Panc1 (cell line): ENCODE measurements around the gene TSC1.

ENCODE experiments used
- POLR2AphosphoS5 ChIP-seq: IDR thresholded peaks from 2 replicates; pipeline ENCODE4 v1.6.1; 2012; ENCODE audit warnings: mild to moderate bottlenecking, low read depth, low read length, moderate library complexity
- TF ChIP-seq, protein P1 (sequence below): fragments of 450-650 bp; IDR thresholded peaks from 2 replicates; pipeline ENCODE4 v1.5.1; 2017; ENCODE audit warnings: mild to moderate bottlenecking

DNA sequence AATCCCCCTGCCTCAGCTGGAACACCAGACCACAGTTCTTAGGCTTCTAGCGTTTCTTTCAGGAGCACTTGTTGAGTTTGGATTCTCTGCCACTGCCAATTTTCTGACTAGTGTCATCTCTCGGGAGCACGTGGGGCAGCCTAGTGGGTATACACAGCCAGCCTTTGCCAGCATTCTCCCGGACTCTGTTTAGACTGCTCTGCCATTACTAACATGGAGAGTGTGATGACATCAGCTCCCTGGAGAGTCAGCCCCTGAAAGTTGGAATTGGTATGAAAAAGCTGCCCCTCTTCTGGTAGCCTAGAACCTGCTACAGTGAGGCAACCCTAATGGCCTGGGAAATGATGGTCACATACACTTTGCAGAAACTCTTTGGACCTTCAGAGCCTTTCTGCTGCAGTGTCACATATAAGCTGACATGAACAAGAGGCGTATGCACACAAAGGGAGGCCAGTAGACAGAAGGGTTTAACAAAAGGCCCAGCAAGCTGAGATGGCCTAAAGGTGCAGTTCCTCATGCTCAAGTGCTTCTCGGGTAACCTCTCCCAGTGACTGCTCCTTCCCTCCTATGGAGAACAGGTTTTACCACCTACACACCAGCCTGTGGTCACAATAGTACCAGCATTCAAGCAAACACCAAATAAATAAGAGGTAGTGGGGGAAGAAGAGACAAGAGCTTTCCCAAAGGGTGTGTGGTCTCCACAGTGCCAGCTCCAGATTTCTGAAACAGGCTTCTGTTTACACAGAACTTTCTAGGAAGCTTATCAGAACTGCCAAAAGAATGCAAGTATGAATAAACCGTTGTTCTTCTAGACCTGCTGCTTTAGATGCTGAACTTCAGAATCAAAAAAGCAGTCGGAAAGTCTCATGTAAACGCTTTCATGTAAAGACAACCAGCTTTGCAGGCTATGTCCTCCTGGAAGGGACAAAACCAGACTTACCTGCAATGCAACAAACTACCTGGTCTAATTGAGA is 49.3 kb downstream of the TSC1 start:
- TF ChIP-seq, protein P1, sequence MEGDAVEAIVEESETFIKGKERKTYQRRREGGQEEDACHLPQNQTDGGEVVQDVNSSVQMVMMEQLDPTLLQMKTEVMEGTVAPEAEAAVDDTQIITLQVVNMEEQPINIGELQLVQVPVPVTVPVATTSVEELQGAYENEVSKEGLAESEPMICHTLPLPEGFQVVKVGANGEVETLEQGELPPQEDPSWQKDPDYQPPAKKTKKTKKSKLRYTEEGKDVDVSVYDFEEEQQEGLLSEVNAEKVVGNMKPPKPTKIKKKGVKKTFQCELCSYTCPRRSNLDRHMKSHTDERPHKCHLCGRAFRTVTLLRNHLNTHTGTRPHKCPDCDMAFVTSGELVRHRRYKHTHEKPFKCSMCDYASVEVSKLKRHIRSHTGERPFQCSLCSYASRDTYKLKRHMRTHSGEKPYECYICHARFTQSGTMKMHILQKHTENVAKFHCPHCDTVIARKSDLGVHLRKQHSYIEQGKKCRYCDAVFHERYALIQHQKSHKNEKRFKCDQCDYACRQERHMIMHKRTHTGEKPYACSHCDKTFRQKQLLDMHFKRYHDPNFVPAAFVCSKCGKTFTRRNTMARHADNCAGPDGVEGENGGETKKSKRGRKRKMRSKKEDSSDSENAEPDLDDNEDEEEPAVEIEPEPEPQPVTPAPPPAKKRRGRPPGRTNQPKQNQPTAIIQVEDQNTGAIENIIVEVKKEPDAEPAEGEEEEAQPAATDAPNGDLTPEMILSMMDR, result no peak
- TF ChIP-seq POLR2AphosphoS5, result no peak
